NT2/D1 (cell line): Measurements from ENCODE around the gene CDH13.

Experiments
- DNase-seq: peaks from one replicate; pipeline ENCODE4 v3.0.0-alpha.2; 2011; ENCODE audit warnings: low read depth, low spot score
- H3K27me3 ChIP-seq: 2 replicates; pipeline ENCODE4 v1.6.0; 2011; ENCODE audit warnings: mild to moderate bottlenecking; ENCODE audit not compliant: insufficient read length, insufficient read depth
- H3K36me3 ChIP-seq: 2 replicates; pipeline ENCODE4 v1.6.1; 2011; ENCODE audit warnings: mild to moderate bottlenecking, low read length, mixed read lengths; ENCODE audit not compliant: insufficient read depth, insufficient read length
- H3K4me1 ChIP-seq: 2 replicates; pipeline ENCODE4 v1.5.1; 2011; ENCODE audit not compliant: insufficient read depth, insufficient read length
- H3K4me3 ChIP-seq: 2 replicates; pipeline ENCODE4 v1.5.1; 2011; ENCODE audit warnings: low read depth; ENCODE audit not compliant: insufficient read length
- H3K9ac ChIP-seq: 2 replicates; pipeline ENCODE4 v1.6.0; 2011; ENCODE audit warnings: low read depth; ENCODE audit not compliant: insufficient read length
- H3K9me3 ChIP-seq: 2 replicates; pipeline ENCODE4 v1.5.1; 2011; ENCODE audit warnings: mild to moderate bottlenecking, low read length; ENCODE audit not compliant: insufficient read depth
- SUZ12 ChIP-seq: IDR thresholded peaks from 2 replicates; pipeline ENCODE4 v1.6.1; 2011; ENCODE audit not compliant: insufficient read length, insufficient read depth; ENCODE audit errors: extremely low read depth
- YY1 ChIP-seq: IDR thresholded peaks from 2 replicates; pipeline ENCODE4 v1.6.1; 2011; ENCODE audit not compliant: insufficient read length, insufficient read depth
- ZNF274 ChIP-seq: IDR thresholded peaks from 2 replicates; pipeline ENCODE4 v1.6.1; 2011; ENCODE audit warnings: mild to moderate bottlenecking, low read depth, low read length

Gene CDH13

GRCh38 chr16:83021746-83022145, 395.0 kb downstream of the CDH13 start:
- no peak for TF ChIP-seq YY1
- H3K9ac ChIP-seq, result no peak overlapping the region
- no peak overlapping the region for H3K4me3 ChIP-seq

GRCh38 chr16:83023011-83023410, 396.2 kb downstream of the CDH13 start:
- Histone ChIP-seq H3K9me3 (no peaks in the 10 kb centered on the region), H3K9ac (no peak overlapping the region), H3K27me3 (no peaks in the 10 kb centered on the region), H3K4me1 (no peaks in the 10 kb centered on the region), H3K4me3 (no peak overlapping the region), H3K36me3 (no peaks in the 10 kb centered on the region)
- TF ChIP-seq SUZ12 (no peak), YY1 (no peak), ZNF274 (no peak)
- DNase-seq, result no peak

More at GRCh38 chr16:83021746-83022145, 395.0 kb downstream of the CDH13 start:
- no peaks in the 10 kb centered on the region for H3K27me3 ChIP-seq
- no peaks in the 10 kb centered on the region for H3K4me1 ChIP-seq
- no peak for DNase-seq
- no peaks in the 10 kb centered on the region for H3K9me3 ChIP-seq
- H3K36me3 ChIP-seq, result no peaks in the 10 kb centered on the region

GRCh38 chr16:83023640-83024039, 396.9 kb downstream of the CDH13 start:
- TF ChIP-seq ZNF274, result no peak
- no peak for TF ChIP-seq YY1
- H3K36me3 ChIP-seq, result no peaks in the 10 kb centered on the region
- H3K27me3 ChIP-seq, result no peaks in the 10 kb centered on the region
- H3K4me1 ChIP-seq, result no peaks in the 10 kb centered on the region
- no peak overlapping the region for H3K4me3 ChIP-seq
- DNase-seq, result no peak
- H3K9ac ChIP-seq, result no peak overlapping the region
- no peaks in the 10 kb centered on the region for H3K9me3 ChIP-seq

- Histone ChIP-seq H3K27me3 (no peaks in the 10 kb centered on the region), H3K4me3 (no peak overlapping the region), H3K9me3 (no peaks in the 10 kb centered on the region), H3K9ac (no peak overlapping the region), H3K4me1 (peaks cover 3% of the 10 kb centered on the region), H3K36me3 (peaks cover 5% of the 10 kb centered on the region)
- no peak for TF ChIP-seq YY1
- no peak for TF ChIP-seq SUZ12
- no peak for TF ChIP-seq ZNF274
- no peak for DNase-seq
These were observed 401.2 kb downstream of the CDH13 start for GRCh38 chr16:83027973-83028372.

GRCh38 chr16:83029467-83029866, 402.7 kb downstream of the CDH13 start:
- no peaks in the 10 kb centered on the region for H3K27me3 ChIP-seq
- no peak for DNase-seq

GRCh38 chr16:83031524-83031923, 404.8 kb downstream of the CDH13 start:
- Histone ChIP-seq H3K4me1 (peaks cover 3% of the 10 kb centered on the region), H3K9ac (no peak overlapping the region), H3K27me3 (no peaks in the 10 kb centered on the region), H3K9me3 (no peaks in the 10 kb centered on the region), H3K4me3 (no peak overlapping the region), H3K36me3 (peaks cover 5% of the 10 kb centered on the region)
- TF ChIP-seq ZNF274 (no peak), SUZ12 (no peak), YY1 (no peak)
- no peak for DNase-seq

More at GRCh38 chr16:83029467-83029866, 402.7 kb downstream of the CDH13 start:
- Histone ChIP-seq H3K9ac (no peak overlapping the region), H3K4me1 (peaks cover 3% of the 10 kb centered on the region), H3K4me3 (no peak overlapping the region), H3K36me3 (peaks cover 5% of the 10 kb centered on the region), H3K9me3 (no peaks in the 10 kb centered on the region)
- TF ChIP-seq YY1, result no peak
- TF ChIP-seq SUZ12, result no peak
- TF ChIP-seq ZNF274, result no peak

- TF ChIP-seq SUZ12, result no peak
- no peak for TF ChIP-seq ZNF274
- TF ChIP-seq YY1, result no peak
- H3K27me3 ChIP-seq, result no peaks in the 10 kb centered on the region
- DNase-seq, result no peak
- no peaks in the 10 kb centered on the region for H3K4me1 ChIP-seq
- H3K4me3 ChIP-seq, result no peak overlapping the region
- H3K36me3 ChIP-seq, result peaks cover 3% of the 10 kb centered on the region
- no peak overlapping the region for H3K9ac ChIP-seq
- H3K9me3 ChIP-seq, result no peaks in the 10 kb centered on the region
These were observed 410.3 kb downstream of the CDH13 start for GRCh38 chr16:83037102-83037501.

- TF ChIP-seq SUZ12 (no peak), YY1 (no peak), ZNF274 (no peak)
- H3K27me3 ChIP-seq, result no peaks in the 10 kb centered on the region
- no peaks in the 10 kb centered on the region for H3K9me3 ChIP-seq
- DNase-seq, result no peak
- H3K9ac ChIP-seq, result no peak overlapping the region
- no peaks in the 10 kb centered on the region for H3K4me1 ChIP-seq
- no peaks in the 10 kb centered on the region for H3K36me3 ChIP-seq
- H3K4me3 ChIP-seq, result no peak overlapping the region
These were observed 411.1 kb downstream of the CDH13 start for GRCh38 chr16:83037884-83038283.
